Activated T-cell treated with anti-CD3 and anti-CD28 coated beads, Interleukin-2, amount 50 U/mL, for 4 hours (primary cell): ENCODE results near the gene OBP2B. TPM values are rescaled to one million over a fixed set of nuclear protein-coding genes. Genes with fewer than 3 reads are reported as not detected.
A peak's percentile ranks its signal among the peaks of the same experiment; 100 is the strongest.

Experiments
- ATAC-seq, 2 donors: fragments of 200-7000 bp; cut with Tn5 transposase; one replicate each; pipeline ENCODE4 v1.10.0; 2021
- DNase-seq: peaks from one replicate; pipeline ENCODE4 v3.0.0-alpha.2; 2020
- H3K27me3 Mint-ChIP-seq: one replicate; pipeline ENCODE4 v1.8.0; 2021; ENCODE audit warnings: low read depth, mixed read lengths
- H3K36me3 Mint-ChIP-seq: one replicate; pipeline ENCODE4 v1.8.0; 2022; ENCODE audit warnings: mixed read lengths; ENCODE audit not compliant: insufficient read depth
- H3K4me1 Mint-ChIP-seq: one replicate; pipeline ENCODE4 v1.8.0; 2021; ENCODE audit warnings: low read depth, mixed read lengths
- H3K4me3 Mint-ChIP-seq: one replicate; pipeline ENCODE4 v1.8.0; 2021; ENCODE audit warnings: mild to moderate bottlenecking, moderate library complexity, mixed read lengths
- H3K9me3 Mint-ChIP-seq: one replicate; pipeline ENCODE4 v1.8.0; 2021; ENCODE audit warnings: mixed read lengths
- total RNA-seq, 3 donors: library from RNA; stranded (reverse); gene quantifications; one replicate each; pipeline ENCODE4 v1.2.1, GENCODE V29; 2021

Gene OBP2B
- total RNA-seq, 3 donors from 2014 or later = not detected

DNA sequence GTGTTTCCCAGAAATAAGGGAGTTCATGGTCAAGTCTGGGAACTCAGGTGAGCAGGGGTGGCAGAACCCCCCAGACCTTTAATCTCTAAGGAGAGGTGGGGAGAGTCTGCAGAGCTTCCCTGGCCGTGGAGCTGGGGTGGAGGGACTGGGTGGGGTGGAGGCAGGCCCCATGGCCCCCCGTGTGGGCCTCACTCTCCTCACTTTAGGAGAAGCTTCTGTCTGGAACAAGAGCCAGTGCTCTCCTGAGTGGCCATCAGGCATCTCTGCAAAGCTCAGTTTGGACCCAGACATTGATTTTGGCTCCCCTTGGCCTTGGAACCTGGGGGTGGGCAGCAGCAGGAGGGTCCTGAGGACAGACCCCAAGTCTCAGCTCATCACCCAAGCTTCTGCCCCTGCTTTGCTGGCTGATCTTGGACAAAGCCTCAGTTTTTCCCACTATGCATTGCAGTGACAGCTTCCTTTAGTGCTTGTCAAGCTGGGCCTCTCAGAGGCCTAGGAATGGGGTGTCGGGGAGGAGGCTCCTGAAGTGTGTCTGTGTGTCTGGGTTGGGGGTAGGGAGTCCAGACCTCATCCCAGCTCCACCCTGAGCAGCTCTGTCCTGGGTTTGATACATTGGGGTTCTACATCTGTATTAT is 41.8 kb downstream of the OBP2B start:
- ATAC-seq = no peak
- Mint-ChIP-seq H3K9me3 (no peaks in the 10 kb centered on the region), H3K36me3 (no peaks in the 10 kb centered on the region), H3K4me1 (no peaks in the 10 kb centered on the region), H3K4me3 (no peak overlapping the region), H3K27me3 (no peaks in the 10 kb centered on the region)
- DNase-seq = no peak

DNA sequence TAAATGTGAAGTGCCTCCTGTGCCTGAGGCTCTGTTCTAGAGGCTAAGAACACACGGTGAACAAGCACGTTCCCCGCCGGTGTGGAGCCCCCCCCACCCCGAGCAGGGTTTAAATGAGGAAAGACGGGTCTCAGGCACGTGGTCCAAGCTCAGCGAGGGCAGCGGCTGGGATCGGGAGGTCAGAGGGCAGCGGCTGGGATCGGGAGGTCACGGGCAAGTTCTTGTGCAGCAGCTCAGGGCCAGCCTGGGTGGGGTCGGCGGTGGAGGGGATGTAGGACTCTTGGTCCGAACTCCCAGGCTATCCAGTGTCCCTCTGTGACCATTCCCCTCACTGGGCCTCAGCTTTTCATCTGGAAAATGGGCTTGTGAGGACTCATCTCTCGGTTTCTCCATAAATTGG is 42.7 kb downstream of the OBP2B start:
- DNase-seq (no peak), ATAC-seq (no peak)
- H3K4me1 Mint-ChIP-seq = peaks cover 2% of the 10 kb centered on the region
- no peak overlapping the region for H3K4me3 Mint-ChIP-seq
- H3K9me3 Mint-ChIP-seq = no peaks in the 10 kb centered on the region
- H3K27me3 Mint-ChIP-seq = peaks cover 2% of the 10 kb centered on the region
- H3K36me3 Mint-ChIP-seq = no peaks in the 10 kb centered on the region

DNA sequence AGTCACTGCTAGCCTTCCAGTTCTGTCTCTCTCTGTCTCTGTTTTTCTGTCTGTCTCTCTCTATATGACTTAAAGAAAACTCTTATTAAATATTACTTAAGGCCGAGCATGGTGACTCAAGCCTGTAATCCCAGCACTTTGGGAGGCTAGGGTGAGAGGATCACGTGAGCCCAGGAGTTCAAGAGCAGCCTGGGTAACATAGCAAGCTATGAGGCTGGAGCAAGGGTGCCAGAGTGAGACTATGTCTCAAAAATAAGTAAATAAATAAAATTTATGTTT is 43.7 kb downstream of the OBP2B start:
- ATAC-seq (no peak), DNase-seq (no peak)
- Mint-ChIP-seq H3K4me3 (no peak overlapping the region), H3K36me3 (no peaks in the 10 kb centered on the region), H3K9me3 (no peaks in the 10 kb centered on the region), H3K4me1 (peaks cover 5% of the 10 kb centered on the region), H3K27me3 (peaks cover 2% of the 10 kb centered on the region)

DNA sequence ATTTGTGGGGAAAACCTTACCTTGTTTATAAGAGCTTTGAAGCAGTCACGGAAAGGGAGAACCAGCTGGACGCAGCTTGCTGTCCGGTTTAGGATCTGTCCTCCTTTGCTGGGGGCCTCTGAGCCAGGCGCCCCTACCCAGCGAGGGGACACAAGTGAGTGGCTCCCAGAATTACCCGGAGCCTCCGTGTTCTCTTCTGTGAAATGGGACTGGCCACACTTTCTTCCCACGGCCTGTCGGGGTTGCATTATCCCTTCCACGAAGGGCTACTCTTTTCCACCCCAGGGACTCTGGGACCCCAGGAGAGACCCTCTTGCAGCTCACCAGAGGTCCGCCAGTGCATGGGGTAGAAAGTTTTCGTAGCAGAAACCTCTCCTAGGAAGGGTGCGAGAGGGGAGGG is 44.9 kb downstream of the OBP2B start:
- Mint-ChIP-seq H3K9me3 (no peaks in the 10 kb centered on the region), H3K4me1 (peaks cover 5% of the 10 kb centered on the region), H3K27me3 (peaks cover 2% of the 10 kb centered on the region), H3K4me3 (peak overlapping the region; percentile 75), H3K36me3 (peaks cover 2% of the 10 kb centered on the region)
- ATAC-seq (no peak), DNase-seq (no peak)

DNA sequence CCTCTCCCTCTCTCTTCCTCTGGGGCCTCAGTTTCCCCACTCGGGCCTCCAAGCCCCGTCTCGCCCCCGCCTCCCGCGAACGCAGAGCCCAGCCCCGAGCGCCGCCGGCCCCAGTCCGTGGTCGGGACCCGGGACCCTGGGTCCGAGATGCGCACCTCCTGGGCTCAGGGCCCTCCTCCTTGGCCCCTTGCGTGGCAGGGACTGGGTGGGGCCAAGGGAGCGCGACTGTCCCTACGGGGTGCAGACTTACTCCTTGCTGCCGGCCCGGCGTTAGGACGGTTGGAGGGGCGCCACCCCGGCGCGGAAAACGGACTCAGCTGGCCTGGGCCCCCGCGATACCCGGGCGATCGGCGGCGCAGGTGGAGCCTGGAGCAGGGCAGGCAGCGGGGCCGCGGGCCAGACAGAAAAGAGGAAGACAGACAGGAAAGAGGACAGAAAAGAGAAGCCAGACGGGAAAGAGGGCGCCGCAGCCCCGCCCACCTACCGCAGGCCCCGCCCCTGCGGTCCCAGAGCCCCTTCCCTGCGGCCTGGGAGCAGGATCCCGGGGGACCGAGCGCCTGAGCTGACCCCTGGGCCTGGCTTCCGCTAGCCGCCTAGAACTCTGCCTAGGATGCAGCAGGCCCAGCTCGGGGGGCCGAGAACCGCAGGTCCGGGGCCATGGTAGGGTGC is 45.4 kb downstream of the OBP2B start, which contains the start of gene GBGT1:
Gene GBGT1 (minus strand): TSS at position 411 of the 669 bp plus-strand sequence. CDS start 1,502 bp downstream, outside the sequence.
- peaks cover 2% of the 10 kb centered on the region for H3K27me3 Mint-ChIP-seq
- DNase-seq (no peak), ATAC-seq (peak; percentile 73 to 76)
- no peaks in the 10 kb centered on the region for H3K9me3 Mint-ChIP-seq
- H3K4me3 Mint-ChIP-seq = peak within 1 kb of the TSS; percentile 75
- peaks cover 2% of the 10 kb centered on the region for H3K36me3 Mint-ChIP-seq
- peaks cover 5% of the 10 kb centered on the region for H3K4me1 Mint-ChIP-seq

DNA sequence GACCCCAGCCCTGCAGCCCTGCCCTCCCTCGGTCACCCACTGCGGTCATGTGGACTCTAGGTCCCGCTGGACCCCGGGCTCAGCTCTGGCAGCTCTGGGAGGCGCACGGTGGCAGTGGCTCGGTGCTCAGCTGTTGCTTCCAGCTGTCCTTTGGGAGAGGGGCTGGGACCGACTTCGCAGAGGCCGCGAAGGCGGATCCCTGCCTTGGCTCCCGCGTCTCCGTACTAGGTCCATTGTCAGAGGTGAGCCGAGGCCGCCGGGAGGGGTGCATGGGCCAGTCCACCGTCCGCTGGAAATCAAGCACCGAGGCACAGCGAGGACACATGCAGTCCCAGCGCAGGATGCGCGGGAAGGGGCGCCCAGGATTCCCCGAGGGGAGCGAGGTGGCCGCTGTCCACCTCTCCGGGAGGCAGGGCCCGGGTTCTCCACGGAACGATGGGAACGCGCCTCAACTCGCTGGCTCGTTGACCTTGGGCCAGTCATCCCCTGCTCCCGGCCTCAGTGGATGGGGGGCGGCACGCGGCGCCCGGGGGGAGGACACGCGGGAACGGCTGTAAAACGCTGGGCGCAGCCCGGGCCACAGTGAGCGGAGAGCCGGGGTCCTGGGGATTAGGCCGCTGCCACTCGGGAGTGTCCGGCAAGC is 46.1 kb downstream of the OBP2B start:
- ATAC-seq = no peak
- peaks cover 5% of the 10 kb centered on the region for H3K4me1 Mint-ChIP-seq
- H3K36me3 Mint-ChIP-seq = peaks cover 2% of the 10 kb centered on the region
- peaks cover 2% of the 10 kb centered on the region for H3K27me3 Mint-ChIP-seq
- no peaks in the 10 kb centered on the region for H3K9me3 Mint-ChIP-seq
- H3K4me3 Mint-ChIP-seq = no peak overlapping the region
- DNase-seq = no peak

DNA sequence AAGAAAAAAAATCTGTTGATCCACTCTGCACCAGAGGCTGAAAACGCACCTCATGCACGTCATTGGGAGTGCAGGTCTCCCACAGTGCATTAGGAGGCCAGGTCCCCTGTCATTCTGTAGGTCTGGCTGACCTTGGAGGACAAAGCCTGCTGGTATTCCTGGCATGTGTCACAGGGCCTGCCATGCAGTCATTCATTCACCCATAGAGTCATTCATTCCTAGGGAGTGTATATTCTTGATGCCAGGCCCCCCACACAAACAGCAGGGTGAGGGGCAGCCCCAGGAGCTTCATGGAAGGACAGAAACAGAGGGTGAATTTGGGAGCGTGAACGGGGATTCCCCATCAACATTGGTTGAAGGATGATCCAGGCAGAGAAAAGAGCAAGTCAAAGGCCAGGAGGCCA is 47.5 kb downstream of the OBP2B start:
- Mint-ChIP-seq H3K9me3 (no peaks in the 10 kb centered on the region), H3K36me3 (peaks cover 2% of the 10 kb centered on the region), H3K4me1 (peaks cover 5% of the 10 kb centered on the region), H3K27me3 (peaks cover 2% of the 10 kb centered on the region), H3K4me3 (peak overlapping the region; percentile 14)
- ATAC-seq = no peak
- DNase-seq = no peak

DNA sequence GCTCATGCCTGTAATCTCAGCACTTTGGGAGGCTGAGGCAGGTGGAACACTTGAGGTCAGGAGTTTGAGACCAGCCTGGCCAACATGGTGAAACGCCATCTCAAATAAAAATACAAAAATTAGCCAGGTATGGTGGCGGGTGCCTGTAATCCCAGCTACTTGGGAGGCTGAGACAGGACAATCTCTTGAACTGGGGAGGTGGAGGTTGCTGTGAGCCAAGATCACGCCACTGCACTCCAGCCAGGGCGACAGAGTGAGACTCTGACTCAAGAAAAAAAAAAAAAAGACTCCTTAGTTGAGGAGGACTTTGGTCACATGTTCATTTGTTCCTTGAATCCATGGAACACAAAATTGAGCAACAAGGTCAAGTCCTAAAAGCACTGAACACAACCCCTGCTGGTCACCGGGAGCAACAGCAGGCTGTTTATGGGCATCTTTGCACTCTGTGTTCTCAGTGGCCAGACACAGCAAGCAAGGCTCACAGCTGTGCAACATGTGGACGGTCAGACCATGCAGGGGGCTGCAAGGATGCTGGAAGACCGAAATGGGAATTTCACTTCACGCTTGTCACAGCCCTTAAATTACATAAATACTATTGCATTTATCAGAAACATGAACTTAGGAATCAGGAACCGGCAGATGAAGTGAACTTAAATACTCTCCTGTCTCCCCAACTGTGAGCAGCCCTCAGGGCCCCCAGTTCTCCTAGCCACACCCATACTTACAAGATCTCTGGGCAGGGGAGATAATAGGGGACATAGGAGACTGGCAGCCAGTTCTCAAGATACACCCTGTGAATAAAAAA is 48.1 kb downstream of the OBP2B start:
- peaks cover 5% of the 10 kb centered on the region for H3K4me1 Mint-ChIP-seq
- ATAC-seq (peak in 1 of 2 donors; percentile 53), DNase-seq (no peak)
- H3K27me3 Mint-ChIP-seq = peaks cover 2% of the 10 kb centered on the region
- no peak overlapping the region for H3K4me3 Mint-ChIP-seq
- no peaks in the 10 kb centered on the region for H3K9me3 Mint-ChIP-seq
- peaks cover 2% of the 10 kb centered on the region for H3K36me3 Mint-ChIP-seq

DNA sequence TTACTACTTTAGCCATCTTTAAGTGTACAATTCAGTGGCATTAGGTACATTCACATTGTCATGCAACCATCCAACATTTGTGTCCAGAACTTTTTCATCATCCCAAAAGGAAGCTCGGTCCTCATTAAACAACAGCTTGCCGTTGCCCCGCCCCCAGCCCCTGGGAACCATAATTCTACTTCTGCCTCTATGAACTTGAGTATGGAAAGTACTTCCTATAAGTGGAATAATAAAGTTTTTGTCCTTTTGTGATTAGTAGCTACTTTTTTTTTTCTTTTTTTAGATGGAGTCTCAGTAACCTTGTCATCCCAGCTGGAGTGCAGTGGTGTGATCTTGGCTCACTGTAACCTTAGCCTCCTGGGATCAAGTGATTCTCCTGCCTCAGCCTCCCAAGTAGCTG is 50.4 kb downstream of the OBP2B start:
- Mint-ChIP-seq H3K4me1 (peaks cover 5% of the 10 kb centered on the region), H3K9me3 (no peaks in the 10 kb centered on the region), H3K27me3 (peaks cover 2% of the 10 kb centered on the region), H3K36me3 (peaks cover 2% of the 10 kb centered on the region), H3K4me3 (no peak overlapping the region)
- DNase-seq (no peak), ATAC-seq (no peak)

Other genes starting within 250 kb of the OBP2B start
- under 1 TPM; 0.16 to 0.87 (median 0.56) TPM for gene GFI1B, start 230.6 kb downstream of the OBP2B start, total RNA-seq
- 10 to 100 TPM; 80.4 to 86.8 (median 83.6) TPM for gene GTF3C5, start 178.3 kb downstream of the OBP2B start, total RNA-seq
- gene CEL, start 147.3 kb downstream of the OBP2B start, total RNA-seq = 1 to 10 TPM; 3.1 to 4.7 (median 3.9) TPM
- 10 to 100 TPM; 43.2 to 46.7 (median 45.2) TPM for gene RALGDS, start 88.0 kb downstream of the OBP2B start, total RNA-seq
- 1 to 10 TPM; 3.0 to 3.3 (median 3.2) TPM for gene GBGT1, start 45.3 kb downstream of the OBP2B start, total RNA-seq
- gene ABO, start 66.0 kb upstream of the OBP2B start, total RNA-seq = under 1 TPM in 1 of 3 donors, not detected in 2; 0.08 TPM
- gene SURF6, start 126.9 kb upstream of the OBP2B start, total RNA-seq = 10 to 100 TPM; 56.0 to 61.7 (median 58.5) TPM
- 10 to 100 TPM; 52.8 to 58.6 (median 55.3) TPM for gene MED22, start 138.9 kb upstream of the OBP2B start, total RNA-seq
- gene RPL7A, start 139.0 kb upstream of the OBP2B start, total RNA-seq = 1,000 to 10,000 TPM; 3,573 to 3,630 (median 3,625) TPM
- gene SURF1, start 147.2 kb upstream of the OBP2B start, total RNA-seq = 10 to 100 TPM; 24.1 to 37.1 (median 30.6) TPM
- gene SURF2, start 147.3 kb upstream of the OBP2B start, total RNA-seq = 10 to 100 TPM; 48.0 to 64.1 (median 57.9) TPM
- 100 to 1,000 TPM; 235 to 292 (median 255) TPM for gene SURF4, start 166.8 kb upstream of the OBP2B start, total RNA-seq
- under 1 TPM in 2 of 3 donors, not detected in 1; 0.16 to 0.42 TPM for gene STKLD1, start 167.1 kb upstream of the OBP2B start, total RNA-seq
- 10 to 100 TPM; 67.5 to 79.5 (median 79.3) TPM for gene REXO4, start 208.8 kb upstream of the OBP2B start, total RNA-seq
- gene ADAMTS13, start 213.1 kb upstream of the OBP2B start, total RNA-seq = under 1 TPM; 0.60 to 0.91 (median 0.79) TPM